ENCODE measurements around the gene ACO1. TPM values are rescaled to one million over a fixed set of nuclear protein-coding genes. Genes with fewer than 3 reads are reported as not detected.

ACO1 gene
- total and polyA plus RNA-seq, 9 of the 15 experiments (the other 6 are each of a cell fraction or from before 2014, with no cell fraction given), result 0.96 to 29.7 (median 16.9) TPM

GRCh38 chr9:32422237-32422806 lies 37.9 kb downstream of the ACO1 start (continued):
- TF ChIP-seq ATF4 (CRISPR knock-in tag; IDR thresholded peaks at IDR 0.05), result no peak
- no peak for TF ChIP-seq SPI1 (IDR thresholded peaks at IDR 0.05; ENCODE audit: borderline replicate concordance, low read depth, low read length)
- TF ChIP-seq TBL1XR1 (IDR thresholded peaks at IDR 0.05; ENCODE audit: low read length in 2 of 2), result no peak
- TF ChIP-seq ZEB2 (IDR thresholded peaks at IDR 0.05), result no peak
- TF ChIP-seq RBM22 (IDR thresholded peaks at IDR 0.05; ENCODE audit: low read depth, low read length, poor library complexity, severe bottlenecking), result no peak

DNA sequence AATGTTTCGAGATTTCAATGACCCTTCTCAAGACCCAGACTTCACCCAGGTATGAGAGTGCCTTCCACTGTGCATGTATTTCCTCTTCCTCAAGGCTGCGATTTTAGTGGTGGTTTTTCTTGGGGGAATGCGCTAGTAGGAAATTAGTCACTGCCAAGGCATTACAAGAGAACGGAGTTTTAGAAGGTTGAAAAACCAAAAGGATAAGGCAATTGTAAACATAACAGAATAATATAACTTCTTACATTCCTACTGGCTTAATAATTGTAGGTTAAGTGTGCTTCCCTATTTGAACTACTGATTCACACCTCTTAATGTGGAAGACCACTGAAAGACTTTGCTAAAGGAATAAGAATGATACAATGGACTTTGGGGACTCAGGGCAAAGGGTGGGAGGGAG lies 38.9 kb downstream of the ACO1 start:
- Histone ChIP-seq H3K79me2 (ENCODE audit: control insufficient read depth, insufficient read depth, low read length) (no peaks in the 10 kb centered on the region), H3K27ac (ENCODE audit: extremely low read depth, low read depth, low read length) (no peak overlapping the region), H2AFZ (ENCODE audit: low read depth, low read length) (no peak overlapping the region), H3K4me1 (replicated peaks in 1 of 2; ENCODE audit: control insufficient read depth in 2 of 2, insufficient read depth in 2 of 2, low read length in 2 of 2) (peaks cover 0 to 8% of the 10 kb centered on the region in 2 experiments; a peak in 3 of 5 replicates), H3K4me2 (ENCODE audit: insufficient read depth, low read length) (no peak overlapping the region), H3K9me1 (ENCODE audit: control insufficient read depth, insufficient read depth, low read length) (no peaks in the 10 kb centered on the region), H3K36me3 (ENCODE audit: control insufficient read depth, insufficient read depth, low read length) (peaks cover 29% of the 10 kb centered on the region; the same call in 2 of the 3 replicates), H3K4me3 (no peak overlapping the region), H3K9me3 (replicated peaks; ENCODE audit: control insufficient read depth, insufficient read depth, low read depth, low read length) (no peaks in the 10 kb centered on the region), H4K20me1 (replicated peaks; ENCODE audit: control insufficient read depth, insufficient read depth, low read length) (no peaks in the 10 kb centered on the region), H3K9ac (ENCODE audit: insufficient read depth in 1 of 2, low read depth in 2 of 2, low read length in 2 of 2) (no peak overlapping the region), H3K27me3 (ENCODE audit: control insufficient read depth in 2 of 2, insufficient read depth in 2 of 2, low read length in 2 of 2) (no peaks in the 10 kb centered on the region)
- in situ Hi-C loops (cut with MboI) (no loop called here), intact Hi-C loops (cut with micrococcal nuclease) (no loop called here)
- ATAC-seq (no peak), DNase-seq (ENCODE audit: extremely low read depth in 1 of 4, low spot score in 3 of 4) (no peak), FAIRE-seq (no peak)
- BruUV-seq (replicated peaks), result no TSS peak
- 78% methylated on average over 4 of the region's 4 CpGs for WGBS (ENCODE audit: insufficient coverage, low coverage, missing lambda C conversion rate)
- CTCF ChIA-PET (ENCODE audit: low intra/inter-chr PET ratio), result no interaction called here
- POLR2A ChIA-PET, result interaction anchor here (0.5 kb wide), 1 partner anchor 14 kb away, joined by 3 read pairs; no protein-coding TSS in a partner anchor
- TF ChIP-seq, protein P1, sequence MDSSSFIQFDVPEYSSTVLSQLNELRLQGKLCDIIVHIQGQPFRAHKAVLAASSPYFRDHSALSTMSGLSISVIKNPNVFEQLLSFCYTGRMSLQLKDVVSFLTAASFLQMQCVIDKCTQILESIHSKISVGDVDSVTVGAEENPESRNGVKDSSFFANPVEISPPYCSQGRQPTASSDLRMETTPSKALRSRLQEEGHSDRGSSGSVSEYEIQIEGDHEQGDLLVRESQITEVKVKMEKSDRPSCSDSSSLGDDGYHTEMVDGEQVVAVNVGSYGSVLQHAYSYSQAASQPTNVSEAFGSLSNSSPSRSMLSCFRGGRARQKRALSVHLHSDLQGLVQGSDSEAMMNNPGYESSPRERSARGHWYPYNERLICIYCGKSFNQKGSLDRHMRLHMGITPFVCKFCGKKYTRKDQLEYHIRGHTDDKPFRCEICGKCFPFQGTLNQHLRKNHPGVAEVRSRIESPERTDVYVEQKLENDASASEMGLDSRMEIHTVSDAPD (CRISPR knock-in tag; IDR thresholded peaks at IDR 0.05), result no peak
- TF ChIP-seq, protein P2, sequence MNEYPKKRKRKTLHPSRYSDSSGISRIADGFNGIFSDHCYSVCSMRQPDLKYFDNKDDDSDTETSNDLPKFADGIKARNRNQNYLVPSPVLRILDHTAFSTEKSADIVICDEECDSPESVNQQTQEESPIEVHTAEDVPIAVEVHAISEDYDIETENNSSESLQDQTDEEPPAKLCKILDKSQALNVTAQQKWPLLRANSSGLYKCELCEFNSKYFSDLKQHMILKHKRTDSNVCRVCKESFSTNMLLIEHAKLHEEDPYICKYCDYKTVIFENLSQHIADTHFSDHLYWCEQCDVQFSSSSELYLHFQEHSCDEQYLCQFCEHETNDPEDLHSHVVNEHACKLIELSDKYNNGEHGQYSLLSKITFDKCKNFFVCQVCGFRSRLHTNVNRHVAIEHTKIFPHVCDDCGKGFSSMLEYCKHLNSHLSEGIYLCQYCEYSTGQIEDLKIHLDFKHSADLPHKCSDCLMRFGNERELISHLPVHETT (CRISPR knock-in tag; conservative IDR thresholded peaks at IDR 0.05 in 1 of 2, IDR thresholded peaks at IDR 0.05 in 1 of 2), result no peak
- TF ChIP-seq ZNF175 (CRISPR knock-in tag; IDR thresholded peaks at IDR 0.05; ENCODE audit: low read depth), result no peak
- TF ChIP-seq TAF15 (IDR thresholded peaks at IDR 0.05; ENCODE audit: low read depth, low read length), result no peak
- no peak for TF ChIP-seq NCOA1 (IDR thresholded peaks at IDR 0.05; ENCODE audit: low read depth)
- TF ChIP-seq GTF2E2 (tag; IDR thresholded peaks at IDR 0.05), result no peak
- TF ChIP-seq, protein P3, sequence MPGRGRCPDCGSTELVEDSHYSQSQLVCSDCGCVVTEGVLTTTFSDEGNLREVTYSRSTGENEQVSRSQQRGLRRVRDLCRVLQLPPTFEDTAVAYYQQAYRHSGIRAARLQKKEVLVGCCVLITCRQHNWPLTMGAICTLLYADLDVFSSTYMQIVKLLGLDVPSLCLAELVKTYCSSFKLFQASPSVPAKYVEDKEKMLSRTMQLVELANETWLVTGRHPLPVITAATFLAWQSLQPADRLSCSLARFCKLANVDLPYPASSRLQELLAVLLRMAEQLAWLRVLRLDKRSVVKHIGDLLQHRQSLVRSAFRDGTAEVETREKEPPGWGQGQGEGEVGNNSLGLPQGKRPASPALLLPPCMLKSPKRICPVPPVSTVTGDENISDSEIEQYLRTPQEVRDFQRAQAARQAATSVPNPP (IDR thresholded peaks at IDR 0.05; ENCODE audit: borderline replicate concordance, insufficient read depth, insufficient read length), result no peak
- no peak for TF ChIP-seq STAT5B (CRISPR knock-in tag; IDR thresholded peaks at IDR 0.05)
- no peak for TF ChIP-seq SIN3A (IDR thresholded peaks at IDR 0.05; ENCODE audit: borderline replicate concordance in 2 of 2, control insufficient read depth in 1 of 2, low read depth in 2 of 2, low read length in 2 of 2)
- no peak for TF ChIP-seq ZNF668 (CRISPR knock-in tag; IDR thresholded peaks at IDR 0.05)

All from K562 (cell line).